Erythroblast (primary cell): ENCODE data around the gene RTCA.
"Not testable (repeated sequence)": the region's sequence is repeated elsewhere in the genome, so short reads cannot be mapped to it uniquely, and the experiment has no call there.

ENCODE experiments used
- DNase-seq, 2 experiments: peaks; one replicate each; lab custom pipeline; 2025; lab: John Stamatoyannopoulos, UW
- GATA1 ChIP-seq: IDR thresholded peaks from 2 replicates; pipeline ENCODE4 v1.6.1; 2011; ENCODE audit warnings: low read depth, mild to moderate bottlenecking, control low read depth, low read length, moderate library complexity
- POLR2A ChIP-seq: IDR thresholded peaks from 2 replicates; pipeline ENCODE4 v1.6.1; 2011; ENCODE audit warnings: mild to moderate bottlenecking, low read length

RTCA gene

DNA sequence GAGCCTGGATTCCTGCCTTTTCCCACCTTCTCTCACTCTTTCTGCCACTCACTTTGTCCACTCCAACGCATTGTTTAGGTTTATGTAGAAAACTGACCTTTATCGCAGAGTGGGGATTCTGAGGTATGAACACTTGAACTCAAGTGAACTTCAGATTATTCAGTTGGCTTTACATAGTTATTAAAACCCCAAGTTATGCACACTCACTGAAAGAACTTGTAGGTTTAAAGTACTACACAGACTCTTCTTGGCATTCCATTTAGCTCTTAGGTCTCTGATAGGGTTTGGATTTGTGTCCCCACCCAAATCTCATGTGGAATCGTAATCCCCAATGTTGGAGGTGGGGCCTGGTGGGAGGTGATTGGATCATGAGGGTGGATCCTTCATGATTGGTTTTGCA is 39.9 kb downstream of the RTCA start:
- no peak for DNase-seq
- TF ChIP-seq POLR2A (no peak), GATA1 (no peak)

DNA sequence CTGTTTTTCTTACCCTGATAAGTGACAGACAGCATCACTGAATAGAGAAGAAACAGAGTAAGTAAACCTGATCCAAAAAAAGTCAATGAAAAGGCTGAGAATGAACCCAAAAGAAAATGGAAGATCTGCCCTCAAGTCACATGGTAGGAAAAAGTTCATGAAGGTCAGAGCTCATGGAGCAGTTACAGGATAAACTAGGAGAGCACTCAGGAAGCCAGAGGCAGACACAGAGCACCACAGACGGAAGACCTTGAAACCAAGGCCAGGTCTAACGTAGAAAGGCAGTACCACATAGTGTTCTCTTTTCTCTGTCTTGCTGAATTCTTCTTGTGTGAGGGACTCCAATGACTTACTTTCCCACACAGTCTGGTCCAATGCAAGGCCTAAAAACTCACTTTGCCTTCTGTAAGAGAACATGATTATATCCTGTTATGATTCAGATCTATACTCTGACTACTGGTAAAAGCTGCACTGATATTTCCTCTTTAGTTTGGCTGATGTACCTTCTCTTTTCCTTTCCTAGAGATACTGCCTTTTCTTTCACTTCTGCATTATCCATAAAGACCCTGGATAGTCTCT is 40.8 kb downstream of the RTCA start:
- TF ChIP-seq POLR2A, result no peak
- no peak for TF ChIP-seq GATA1
- no peak for DNase-seq

- no peak for DNase-seq
- TF ChIP-seq GATA1, result no peak
Observed at GRCh38 chr1:100308777-100309176, 42.8 kb downstream of the RTCA start.

DNA sequence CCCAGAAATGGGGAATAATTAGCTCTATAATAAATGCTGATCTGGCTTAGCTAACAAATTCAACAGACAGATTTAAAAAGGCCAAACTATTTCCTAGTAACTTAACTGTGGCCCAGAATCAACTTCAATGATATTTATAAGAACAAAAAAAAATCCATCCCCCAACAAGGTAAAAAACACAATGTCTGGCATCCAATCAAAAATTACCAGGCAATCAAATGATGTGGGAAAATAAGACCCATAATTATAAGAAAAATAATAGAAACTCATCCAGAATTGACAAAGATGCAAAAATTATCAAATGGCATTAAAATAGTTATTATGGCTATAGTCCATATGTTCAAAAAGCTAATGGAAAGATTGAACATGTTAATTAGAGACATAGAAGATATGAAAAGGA is 43.8 kb downstream of the RTCA start:
- no peak for DNase-seq
- TF ChIP-seq POLR2A, result no peak
- TF ChIP-seq GATA1, result no peak

GRCh38 chr1:100313382-100313781 is 47.4 kb downstream of the RTCA start:
- no peak for DNase-seq
- TF ChIP-seq POLR2A (no peak), GATA1 (no peak)

DNA sequence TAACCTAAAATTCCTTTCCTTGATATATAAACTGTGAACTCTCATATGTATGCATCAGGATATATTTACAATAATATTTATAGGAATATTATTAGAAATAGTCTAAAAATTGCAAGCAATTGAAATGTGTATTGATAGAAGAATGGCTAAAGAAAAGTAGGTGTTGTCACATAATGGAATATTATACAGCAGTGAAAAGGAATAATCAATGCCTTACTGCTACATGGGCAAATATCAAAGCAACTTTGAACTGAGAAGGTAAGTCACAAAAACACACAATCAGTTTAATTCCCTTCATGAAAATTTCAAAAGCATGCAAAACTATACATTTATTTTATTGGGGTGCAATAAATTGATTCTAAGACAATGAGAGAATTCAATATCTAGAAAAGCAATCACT is 50.6 kb downstream of the RTCA start:
- no peak for DNase-seq
- no peak for TF ChIP-seq POLR2A
- no peak for TF ChIP-seq GATA1

DNA sequence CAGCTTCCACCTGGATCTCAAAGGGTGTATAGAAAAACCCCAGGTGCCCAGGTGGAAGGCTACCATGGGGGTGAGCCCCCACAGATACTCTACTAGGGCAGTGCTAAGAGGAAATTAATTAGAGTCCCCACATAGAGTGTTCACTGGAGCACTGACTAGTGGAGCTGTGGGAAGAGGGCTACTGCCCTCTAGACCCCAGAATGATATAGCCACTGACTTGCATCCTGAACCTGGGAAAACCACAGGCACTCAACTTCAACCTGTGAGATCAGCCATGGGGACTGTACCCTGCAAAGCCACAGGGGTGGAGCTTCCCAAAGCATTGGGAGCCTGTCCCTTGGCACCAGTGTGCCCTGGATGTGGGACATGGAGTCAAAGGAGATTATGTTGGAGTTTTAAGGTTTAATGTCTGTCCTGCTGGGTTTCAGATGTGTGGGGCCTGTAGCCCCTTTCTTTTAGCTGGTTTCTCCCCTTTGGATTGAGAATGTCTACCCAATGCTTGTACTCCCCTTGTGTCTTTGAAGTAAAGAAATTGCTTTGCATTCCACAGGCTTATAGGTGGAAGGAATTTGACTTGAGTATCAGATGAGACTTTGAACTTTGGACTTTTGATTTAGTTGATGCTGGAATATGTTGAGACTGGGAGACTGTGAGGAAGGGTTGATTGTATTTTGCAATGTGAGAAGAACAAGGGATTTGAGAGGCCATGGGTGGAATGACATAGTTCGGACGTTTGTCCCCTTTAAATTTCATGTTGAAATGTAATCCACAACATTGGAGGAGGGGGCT is 54.5 kb downstream of the RTCA start:
- DNase-seq, result no peak

GRCh38 chr1:100321100-100321493 is 55.1 kb downstream of the RTCA start:
- TF ChIP-seq POLR2A, result no peak
- no peak for TF ChIP-seq GATA1
- DNase-seq, result no peak

More for the DNA sequence above, 54.5 kb downstream of the RTCA start:
- no peak for TF ChIP-seq GATA1
- TF ChIP-seq POLR2A, result no peak

GRCh38 chr1:100321506-100321905 is 55.5 kb downstream of the RTCA start:
- TF ChIP-seq GATA1, result no peak

GRCh38 chr1:100322436-100323211 is 56.6 kb downstream of the RTCA start:
- peak in 1 of 2 experiments; percentile 40 for DNase-seq
- TF ChIP-seq POLR2A (no peak), GATA1 (no peak)

More at GRCh38 chr1:100321506-100321905, 55.5 kb downstream of the RTCA start:
- no peak for DNase-seq

GRCh38 chr1:100323419-100324106 is 57.5 kb downstream of the RTCA start:
- DNase-seq, result no peak
- TF ChIP-seq POLR2A (no peak), GATA1 (no peak)

DNA sequence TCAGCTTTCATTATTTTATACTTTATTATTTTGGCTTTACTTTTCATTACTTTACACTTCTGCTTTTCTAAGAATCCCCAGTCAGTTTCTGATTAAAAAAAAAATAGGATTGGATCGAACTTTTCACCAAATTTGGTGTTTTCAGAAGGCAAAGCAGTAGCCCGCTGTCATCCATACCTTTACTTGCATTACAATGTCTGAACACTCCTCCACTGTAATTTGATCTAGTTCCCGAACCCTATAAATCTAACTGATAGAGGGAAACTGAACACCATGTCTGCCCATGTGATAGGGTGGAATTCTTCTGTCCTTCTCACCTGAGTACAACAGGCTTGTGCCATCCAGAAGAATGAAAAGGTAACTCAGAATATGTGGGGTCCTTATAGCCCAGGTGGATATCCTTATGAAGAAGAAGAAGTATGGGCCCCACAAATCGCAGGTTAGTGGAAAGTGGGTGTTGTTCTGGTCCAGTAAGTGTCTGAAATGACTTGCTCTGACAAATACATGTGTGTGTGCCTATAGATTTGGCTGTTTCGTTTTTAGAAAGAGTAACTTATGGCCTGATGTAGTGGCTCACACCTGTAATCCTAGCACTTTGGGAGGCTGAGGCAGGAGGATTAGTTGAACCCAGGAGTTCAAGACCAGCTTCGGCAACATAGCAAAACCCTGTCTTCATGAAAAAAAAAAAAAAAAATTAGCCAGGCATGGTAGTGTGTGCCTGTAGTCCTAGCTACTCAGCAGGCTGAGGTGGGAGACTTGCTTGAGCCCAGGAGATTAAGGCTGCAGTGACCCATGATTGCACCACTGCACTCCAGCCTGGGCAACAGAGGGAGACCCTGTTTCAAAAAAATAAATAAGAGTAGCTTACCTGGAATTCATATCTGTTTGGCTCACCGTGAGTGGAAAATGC is 59.7 kb downstream of the RTCA start:
- TF ChIP-seq POLR2A (no peak), GATA1 (no peak)
- DNase-seq, result no peak

GRCh38 chr1:100326325-100326670 is 60.3 kb downstream of the RTCA start:
- DNase-seq, result not testable (repeated sequence)
